Stimulated activated naive CD4-positive, alpha-beta T cell (primary cell): Measurements from ENCODE around the gene MAP2K7.
"Not testable (repeated sequence)": the region's sequence is repeated elsewhere in the genome, so short reads cannot be mapped to it uniquely, and the experiment has no call there.

Experiments used
- DNase-seq, 6 experiments: peaks; one replicate each; lab custom pipeline; 2025; lab: John Stamatoyannopoulos, UW

The MAP2K7 gene

DNA sequence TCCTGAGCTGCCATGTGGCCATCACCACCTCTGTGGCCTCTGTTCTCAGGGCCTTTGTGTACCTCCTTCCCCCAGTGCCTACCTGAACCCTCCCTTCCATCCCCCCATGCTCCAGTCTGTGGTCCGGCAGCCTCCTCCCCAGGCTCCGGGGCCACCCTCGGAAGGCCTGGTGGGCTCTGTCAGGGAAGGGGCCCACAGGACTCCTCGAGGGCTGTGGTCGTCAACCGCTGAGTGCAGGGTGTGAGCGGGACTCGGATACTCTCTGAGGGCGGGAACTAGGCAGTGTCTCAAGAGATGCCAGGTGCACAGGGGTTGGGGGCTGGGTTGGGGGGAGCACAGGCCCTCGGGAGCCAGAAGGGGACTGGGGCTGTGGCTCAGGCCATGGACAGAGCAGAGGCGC is 3.9 kb downstream of the MAP2K7 start:
- no peak for DNase-seq

DNA sequence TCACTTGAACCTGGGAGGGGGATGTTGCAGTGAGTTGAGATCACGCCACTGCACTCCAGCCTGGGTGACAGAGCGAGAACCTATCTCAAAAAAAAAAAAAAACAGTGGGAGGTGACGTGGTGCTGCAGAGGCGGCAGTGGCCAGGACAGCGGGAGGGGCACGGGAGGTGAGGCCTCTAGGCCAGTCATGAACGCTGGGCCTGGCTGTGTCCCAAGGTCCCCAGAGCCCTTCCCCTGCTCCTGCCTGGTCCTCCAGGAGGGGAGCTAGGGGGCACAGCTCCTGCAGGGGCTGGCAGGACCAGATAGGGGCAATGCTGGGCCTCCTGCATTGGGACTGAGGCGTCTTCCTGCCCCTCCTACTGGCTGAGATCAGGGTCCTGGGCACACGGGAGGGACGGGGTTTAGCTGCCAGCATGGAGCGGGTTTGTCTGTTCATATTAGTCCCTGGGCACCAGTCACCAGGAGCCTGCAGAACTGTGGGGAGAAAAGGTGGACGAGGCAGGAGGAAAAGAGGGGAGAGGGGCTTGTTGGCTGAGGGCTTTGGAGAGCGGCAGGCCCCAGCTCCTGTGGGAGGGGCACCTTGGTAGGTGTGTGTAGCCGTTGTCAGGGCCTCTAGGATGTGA is 4.5 kb downstream of the MAP2K7 start:
- DNase-seq: no peak

DNA sequence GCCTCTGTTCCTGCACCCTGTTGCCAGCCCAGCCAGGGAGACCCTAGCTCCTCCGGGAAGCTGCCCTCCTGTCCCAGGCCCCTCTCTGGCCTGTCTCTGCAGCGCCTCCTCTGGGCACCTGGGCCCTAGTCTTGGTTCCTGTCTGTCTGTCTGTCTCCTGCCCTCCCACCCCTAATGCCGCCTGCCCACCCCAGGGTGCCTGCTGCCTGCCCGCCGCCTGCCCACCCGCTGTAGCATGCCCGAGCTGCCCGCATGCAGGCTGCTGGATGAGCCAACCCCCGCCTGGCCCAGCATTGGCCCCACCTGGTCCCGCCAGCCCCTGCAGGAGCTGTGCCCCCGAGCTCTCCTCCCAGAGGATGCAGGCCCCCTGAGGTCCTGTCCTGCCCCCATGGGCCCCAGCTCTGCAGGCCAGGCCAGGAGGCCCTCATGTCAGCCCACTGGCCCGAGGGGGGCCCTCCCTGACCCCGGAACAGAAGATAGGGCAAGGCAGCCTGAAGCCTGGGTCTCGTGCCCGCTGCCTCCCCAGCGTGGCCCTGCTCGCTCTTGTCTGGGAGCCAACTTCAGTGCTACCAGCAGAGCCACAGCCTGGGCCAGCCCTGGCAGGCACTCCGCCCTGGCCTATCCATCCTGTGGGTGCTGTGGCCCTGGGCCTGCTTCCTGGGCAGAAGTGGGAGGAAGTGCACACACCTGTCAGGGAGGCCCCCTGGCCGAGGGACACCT is 5.2 kb downstream of the MAP2K7 start:
- DNase-seq: no peak

DNA sequence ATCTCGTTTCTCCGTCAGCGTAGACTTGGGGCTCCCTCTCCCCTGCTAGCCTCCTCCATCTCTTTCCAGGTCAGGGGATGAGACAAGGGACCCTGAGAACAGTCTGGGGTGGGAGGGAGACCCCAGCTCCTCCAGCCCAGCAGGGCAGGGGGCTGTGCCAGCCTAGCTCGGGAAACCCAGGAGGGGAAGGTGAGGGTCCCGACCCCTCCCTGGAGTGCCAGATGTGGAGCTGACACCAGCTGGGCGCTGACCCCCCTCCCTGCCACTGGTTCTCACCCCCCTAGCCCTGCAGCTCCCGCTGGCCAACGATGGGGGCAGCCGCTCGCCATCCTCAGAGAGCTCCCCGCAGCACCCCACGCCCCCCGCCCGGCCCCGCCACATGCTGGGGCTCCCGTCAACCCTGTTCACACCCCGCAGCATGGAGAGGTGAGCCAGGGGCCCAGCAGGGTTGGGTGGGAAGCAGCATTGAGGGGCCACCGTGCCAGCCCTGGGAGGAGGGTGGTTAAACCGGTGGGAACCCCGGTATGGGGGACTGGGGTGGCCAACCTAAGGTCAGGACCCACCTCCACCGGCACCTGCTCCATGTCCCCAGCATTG is 5.9 kb downstream of the MAP2K7 start:
- no peak for DNase-seq

DNA sequence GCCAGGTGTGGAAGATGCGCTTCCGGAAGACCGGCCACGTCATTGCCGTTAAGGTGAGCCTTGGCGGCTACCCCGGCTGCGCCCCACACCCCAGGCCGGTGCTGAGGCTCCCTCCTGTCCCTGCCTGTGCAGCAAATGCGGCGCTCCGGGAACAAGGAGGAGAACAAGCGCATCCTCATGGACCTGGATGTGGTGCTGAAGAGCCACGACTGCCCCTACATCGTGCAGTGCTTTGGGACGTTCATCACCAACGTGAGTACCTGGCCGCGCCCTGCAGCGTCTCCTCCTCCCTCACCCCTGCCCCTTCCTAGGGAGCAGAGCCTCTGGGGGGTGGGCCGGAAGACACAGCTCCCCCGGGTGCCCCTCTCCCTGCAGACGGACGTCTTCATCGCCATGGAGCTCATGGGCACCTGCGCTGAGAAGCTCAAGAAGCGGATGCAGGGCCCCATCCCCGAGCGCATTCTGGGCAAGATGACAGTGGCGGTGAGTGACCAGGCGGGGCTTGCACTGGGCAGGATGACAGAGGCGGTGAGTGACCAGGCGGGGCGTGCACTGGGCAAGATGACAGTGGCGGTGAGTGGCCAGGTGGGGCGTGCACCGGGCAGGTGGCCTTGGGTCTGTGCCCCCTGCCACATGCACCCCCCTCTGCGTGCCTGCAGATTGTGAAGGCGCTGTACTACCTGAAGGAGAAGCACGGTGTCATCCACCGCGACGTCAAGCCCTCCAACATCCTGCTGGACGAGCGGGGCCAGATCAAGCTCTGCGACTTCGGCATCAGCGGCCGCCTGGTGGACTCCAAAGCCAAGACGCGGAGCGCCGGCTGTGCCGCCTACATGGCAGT is 6.9 kb downstream of the MAP2K7 start:
- no peak for DNase-seq

DNA sequence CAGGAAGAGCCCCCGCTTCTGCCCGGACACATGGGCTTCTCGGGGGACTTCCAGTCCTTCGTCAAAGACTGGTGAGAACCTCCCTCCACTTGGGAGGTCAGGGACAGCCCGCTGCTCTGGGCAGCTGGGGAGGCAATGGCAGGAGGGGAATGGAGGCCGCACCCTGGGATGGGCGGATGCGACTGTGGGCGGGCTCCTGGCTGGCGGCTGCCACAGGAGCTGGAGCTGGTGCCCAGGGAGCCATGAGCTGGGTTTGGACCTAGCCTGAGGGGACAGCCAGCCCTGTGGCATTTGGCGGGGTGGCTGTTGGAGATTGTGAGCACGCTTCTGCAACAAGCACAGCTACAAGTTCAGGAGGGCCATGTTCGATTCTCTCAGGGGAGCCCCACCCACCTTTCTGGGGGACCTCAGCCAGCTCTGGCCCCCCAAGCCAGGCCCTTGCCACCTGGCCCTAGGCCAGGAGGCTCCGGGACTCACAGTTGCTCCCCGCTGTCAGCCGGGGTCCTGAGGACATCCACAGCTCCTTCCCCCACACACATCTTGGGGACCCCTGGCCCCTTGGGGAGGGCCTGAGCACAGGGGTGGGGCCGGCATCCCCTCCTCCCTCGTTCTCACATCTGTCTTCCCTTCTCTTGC is 7.9 kb downstream of the MAP2K7 start:
- DNase-seq: no peak

DNA sequence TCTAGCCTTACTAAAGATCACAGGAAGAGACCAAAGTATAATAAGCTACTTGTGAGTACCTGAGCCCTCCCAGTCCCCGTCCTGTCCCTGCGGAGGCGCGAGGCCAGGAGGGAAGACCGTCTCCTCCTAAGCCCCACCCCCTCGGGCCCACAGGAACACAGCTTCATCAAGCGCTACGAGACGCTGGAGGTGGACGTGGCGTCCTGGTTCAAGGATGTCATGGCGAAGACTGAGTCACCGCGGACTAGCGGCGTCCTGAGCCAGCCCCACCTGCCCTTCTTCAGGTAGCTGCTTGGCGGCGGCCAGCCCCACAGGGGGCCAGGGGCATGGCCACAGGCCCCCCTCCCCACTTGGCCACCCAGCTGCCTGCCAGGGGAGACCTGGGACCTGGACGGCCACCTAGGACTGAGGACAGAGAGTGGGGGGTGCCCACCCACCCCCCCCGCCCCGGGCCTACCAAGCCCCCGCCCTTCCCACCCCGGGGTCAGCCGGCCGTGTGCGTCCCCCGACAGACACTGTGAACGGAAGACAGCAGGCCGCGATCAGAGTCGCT is 8.5 kb downstream of the MAP2K7 start:
- no peak for DNase-seq

DNA sequence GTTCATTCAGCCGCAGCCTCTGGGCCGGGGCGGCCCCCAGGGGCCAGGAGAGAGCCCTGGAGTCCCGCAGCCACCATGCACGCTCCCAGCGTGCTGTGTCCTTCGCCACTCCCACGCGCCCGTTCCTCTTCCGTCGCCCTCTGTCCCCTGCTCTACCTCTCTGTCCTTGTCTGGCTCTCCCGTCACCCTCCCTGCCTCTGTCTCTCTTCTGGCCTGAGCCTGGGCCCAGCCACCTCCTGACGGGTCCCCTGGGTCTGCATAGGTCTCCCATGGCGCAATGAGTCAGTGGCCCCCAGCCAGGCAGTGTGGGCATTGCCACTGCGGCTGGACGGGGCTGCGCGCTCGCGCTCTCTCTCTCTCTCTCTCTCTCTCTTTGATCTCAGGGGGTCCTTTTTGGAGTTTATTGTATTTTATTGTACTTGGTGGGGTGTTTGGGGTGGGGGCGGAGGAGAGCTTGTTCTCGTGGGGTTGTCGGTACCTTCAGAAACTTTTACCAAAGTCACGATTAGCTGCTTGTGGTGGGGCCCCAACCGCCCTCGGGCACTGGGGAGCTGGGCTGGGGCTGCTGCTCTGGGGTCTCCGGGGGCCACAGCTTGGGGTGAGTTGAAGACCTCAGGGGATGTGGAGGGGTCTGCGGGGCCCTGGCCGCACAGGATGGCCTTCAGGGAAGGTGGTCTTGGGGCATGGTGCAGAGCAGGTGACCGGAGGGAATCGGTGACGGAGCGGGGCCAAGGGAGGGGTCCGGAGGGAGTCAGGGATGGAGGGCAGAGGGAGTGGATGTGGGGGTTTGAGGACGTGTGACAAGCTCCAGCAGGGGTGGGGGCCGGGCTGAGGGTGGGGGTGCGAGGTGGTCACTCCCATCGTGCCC is 9.3 kb downstream of the MAP2K7 start:
- DNase-seq: no peak

DNA sequence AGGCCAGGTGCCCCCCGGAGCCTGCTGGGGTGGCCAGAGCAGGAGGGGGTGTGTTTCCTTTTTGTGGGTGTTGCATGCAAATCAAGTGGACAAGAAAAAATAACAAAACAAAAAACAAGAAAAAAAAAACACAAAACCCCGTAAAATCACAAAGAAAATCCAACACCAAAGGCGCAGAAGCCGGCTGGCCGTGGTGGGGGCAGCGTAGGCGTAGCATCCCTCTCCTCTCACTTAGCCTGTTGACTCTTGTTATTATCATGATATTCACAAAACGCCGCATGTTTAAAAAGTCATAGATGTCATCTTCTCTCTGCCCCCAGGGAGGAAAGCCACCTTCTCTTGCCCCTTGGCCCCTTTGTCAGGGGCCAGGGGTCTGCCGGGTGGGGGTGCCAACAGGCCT is 10.0 kb downstream of the MAP2K7 start:
- DNase-seq: no peak

DNA sequence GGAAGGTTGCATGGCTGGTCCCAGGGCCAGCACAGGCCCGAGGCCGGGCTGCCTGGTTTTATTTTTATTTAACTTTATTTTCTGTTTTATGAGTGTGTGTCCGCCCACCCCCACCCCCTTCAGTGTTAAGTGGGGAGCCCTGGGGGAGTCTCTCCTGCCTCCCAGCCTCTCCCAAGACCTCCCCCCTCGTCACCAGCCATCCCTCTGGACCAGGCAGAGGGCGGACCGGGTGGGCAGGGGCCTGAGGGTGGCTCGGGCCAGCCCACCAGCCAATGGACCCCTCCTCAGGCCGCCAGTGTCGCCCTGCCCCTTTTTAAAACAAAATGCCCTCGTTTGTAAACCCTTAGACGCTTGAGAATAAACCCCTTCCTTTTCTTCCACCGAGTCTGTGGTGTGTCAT is 10.4 kb downstream of the MAP2K7 start:
- no peak for DNase-seq

DNA sequence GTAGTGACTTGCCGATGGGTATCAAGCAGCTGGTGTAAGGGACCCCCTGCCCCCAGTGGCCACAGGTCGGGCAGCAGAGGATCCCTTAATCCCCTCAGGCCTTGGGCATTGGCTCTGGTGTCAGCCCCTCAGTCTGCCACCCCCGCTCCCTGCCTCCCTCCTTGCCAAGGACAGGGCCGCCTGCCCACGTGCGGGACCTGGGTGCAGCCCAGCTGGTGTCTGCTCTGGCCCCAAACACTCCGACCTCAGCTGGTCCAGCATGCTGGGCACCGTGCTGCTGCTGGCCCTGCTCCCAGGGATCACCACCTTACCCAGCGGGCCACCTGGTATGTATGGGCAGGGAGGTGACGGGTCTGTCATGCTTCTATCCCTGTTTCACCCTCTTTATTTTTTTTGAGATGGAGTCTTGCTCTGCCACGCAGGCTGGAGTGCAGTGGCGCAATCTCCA is 10.9 kb downstream of the MAP2K7 start, which contains the start of gene TGFBR3L:
Gene TGFBR3L, plus strand, starts transcription at position 233 of the 448 bp plus-strand sequence.
- DNase-seq: no peak

DNA sequence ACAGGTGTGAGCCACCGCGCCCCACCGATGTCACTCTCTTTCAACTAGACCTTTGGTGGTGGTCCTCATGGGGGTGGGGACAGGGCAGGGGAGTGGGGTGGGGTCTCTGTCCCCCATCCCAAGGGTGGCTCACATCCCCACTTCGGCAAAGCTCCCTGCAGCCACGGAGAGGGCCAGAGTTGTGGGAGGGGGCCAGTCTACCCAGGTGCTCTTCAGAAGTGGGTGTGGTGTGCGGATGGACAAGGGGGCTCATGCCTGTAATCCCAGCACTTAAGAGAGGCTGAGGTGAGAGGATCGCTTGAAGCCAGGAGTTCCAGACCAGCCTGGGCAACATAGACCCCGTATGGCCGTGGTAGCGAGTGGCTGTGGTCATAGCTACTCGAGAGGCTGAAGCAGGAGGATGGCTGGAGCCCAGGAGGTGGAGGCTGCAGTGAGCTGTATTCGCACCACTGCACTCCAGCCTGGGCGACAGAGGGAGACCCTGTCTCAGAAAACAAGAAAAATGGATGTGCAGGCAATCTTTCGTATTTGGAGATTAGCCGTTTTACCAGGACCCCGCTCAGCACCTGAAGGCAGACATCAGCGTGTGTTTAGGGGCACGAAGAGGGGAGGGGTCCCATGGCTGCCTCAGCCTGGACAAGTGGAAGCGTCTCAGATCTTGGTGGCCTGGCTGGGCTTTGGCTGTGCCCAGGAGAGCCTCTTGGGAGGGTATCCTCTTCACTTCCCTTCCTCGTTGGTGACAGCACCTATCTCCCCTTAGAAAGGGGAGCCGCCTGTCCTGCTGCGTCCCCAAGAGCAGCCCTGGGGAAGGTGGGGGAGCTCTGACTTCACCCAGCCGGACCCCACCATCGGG is 11.8 kb downstream of the MAP2K7 start:
- peak in 1 of 6 experiments; percentile 34 for DNase-seq

DNA sequence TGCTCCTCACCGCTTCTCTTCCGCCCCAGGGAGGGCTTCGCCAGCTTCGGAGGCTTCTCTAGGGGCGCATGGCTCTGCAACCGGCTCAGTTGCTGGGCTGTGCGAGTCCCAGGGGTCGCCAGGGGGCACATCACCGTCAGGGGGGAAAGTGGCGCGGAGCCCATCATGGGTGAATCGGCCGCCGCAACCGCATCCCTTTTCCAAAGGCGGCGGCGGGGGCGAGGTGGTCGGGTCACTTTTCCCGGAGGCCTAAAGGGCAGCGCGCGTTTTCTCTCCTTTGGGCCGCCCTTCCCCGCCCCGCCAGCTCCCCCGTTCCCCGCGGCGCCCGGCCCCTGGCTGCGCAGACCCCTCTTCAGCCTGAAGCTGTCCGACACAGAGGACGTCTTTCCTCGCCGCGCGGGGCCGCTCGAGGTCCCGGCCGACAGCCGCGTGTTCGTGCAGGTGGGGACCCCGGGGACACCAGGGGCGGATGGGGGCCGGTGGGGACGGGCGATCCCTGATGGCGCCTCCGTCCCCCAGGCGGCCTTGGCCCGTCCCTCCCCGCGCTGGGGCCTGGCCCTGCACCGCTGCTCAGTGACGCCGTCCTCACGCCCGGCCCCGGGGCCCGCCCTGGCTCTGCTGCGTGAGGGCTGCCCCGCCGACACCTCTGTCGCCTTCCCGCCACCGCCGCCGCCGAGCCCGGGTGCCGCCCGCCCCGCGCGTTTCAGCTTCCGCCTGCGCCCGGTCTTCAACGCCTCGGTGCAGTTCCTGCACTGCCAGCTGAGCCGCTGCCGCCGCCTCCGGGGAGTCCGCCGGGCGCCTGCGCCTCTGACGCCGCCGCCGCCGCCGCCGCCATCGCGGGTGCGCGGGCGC is 12.7 kb downstream of the MAP2K7 start:
- DNase-seq: peak; percentile 20 to 50 (median 36)

DNA sequence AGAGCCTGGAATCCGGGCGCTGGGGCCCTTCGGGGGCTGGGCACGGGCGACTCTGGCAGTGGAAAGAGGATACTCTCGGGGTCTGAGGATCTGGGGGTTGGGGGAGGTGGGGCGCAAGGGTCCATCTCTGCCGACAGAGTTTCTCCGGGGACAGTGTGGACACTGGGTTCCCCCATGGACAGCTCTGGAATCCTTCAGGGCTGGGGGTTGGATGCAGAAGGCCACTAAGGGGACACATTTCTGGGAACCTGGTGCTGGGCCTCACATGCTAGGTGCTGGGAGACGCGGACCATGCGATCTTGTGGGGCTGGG is 13.2 kb downstream of the MAP2K7 start:
- DNase-seq: peak in 1 of 6 experiments; percentile 44

DNA sequence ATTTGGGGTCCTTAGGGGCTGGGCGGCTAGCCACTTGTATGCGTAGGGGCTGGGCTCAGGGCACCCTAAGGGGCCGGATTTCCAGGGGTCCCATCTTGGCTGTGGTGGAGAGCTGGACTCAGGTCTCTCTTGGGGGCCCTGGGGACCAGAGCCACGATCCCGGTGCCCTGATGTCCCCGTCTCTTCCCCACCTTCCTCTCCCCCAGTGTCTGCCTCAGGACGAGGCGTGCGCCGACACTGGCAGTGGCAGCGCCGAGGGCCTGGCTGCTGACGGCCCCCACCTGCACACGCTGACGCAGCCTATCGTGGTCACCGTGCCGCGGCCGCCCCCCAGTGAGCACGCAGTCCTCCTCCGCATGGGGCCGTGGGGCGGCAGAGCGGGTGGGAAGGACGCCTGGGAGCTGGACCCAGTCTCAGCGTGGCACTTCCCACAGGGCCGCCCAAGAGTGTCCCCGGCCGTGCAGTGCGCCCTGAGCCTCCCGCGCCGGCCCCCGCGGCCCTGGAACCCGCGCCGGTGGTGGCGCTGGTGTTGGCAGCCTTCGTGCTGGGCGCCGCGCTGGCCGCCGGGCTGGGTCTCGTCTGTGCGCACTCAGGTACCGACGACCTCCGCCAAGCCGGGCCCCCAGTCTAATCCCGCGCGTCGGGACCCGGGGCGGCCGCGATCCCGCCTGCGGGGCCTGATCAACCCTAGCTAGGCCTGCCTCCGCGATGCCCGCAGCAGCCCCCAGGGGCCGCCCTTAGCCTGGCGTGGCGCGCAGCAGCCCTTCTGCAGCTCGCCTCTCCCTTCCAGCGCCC is 13.8 kb downstream of the MAP2K7 start:
- DNase-seq: peak in 5 of 6 experiments; percentile 9 to 42 (median 41)

DNA sequence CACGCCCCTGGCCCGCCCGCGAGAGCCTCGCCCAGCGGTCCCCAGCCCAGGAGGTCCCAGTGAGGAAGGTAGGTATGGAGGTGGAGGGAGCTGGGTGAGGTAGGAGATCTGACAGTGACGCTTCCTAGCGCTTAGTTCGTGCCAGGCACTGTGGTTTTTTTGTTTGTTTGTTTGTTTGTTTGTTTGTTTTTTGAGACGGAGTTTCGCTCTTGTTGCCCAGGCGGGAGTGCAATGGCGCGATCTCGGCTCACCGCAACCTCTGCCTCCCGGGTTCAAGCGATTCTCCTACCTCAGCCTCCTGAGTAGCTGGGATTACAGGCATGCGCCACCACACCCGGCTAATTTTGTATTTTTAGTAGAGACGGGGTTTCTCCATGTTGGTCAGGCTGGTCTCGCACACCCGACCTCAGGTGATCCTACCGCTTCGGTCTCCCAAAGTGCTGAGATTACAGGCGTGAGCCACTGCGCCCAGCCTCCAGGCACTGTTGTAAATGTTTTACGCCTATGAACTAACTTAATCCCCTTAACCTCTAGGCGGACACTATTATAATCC is 14.5 kb downstream of the MAP2K7 start:
- not testable (repeated sequence) for DNase-seq

DNA sequence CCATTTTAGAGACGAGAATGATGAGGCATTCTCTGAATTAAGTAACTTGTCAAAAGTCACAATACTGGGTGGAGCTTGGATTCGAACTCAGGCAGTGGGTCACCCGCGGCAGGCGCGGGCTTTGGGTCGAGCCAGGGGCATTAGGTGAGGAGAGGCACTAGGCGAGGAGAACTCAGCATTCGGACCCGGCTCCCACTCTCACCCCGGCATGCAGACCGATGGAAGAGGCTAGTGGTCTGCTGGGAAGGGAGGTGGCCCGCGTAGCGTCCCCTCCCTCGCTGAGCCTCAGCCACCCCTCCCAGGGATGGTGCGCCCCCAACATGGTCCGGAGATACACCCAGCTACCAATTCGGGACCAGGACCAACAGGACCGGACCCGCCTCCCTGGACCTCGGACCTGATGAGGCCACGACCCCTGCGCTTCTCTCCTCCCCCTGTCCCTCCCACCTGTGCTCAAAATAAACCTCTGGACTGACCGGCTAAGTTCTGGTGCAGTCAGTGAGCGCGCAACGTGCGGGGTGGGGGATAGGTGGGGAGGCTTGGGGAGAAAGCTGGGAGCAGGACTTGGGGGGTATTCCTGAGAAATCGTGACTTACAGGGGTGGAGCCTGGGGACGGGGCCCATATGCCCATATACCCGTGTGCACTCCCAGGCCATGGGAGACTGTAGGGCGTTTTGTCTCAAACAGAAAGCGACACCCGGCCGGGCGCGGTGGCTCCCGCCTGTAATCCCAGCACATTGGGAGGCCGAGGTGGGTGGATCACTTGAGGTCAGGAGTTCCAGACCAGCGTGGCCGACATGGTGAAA is 15.1 kb downstream of the MAP2K7 start:
- no peak for DNase-seq
